Esophagus muscularis mucosa (tissue), 4 donors: ENCODE measurements around the gene BRSK2. TPM values are rescaled to one million over a fixed set of nuclear protein-coding genes. Genes with fewer than 3 reads are reported as not detected.

Experiments
- DNase-seq: peaks from one replicate; pipeline ENCODE4 v3.0.0-alpha.2; 2017; ENCODE audit errors: extremely low spot score
- H3K27ac ChIP-seq, 4 donors: fragments of 200-600 bp; sonication (generic); replicated peaks in 1 of 4; 1 replicate in 3 of 4; 2 replicates in 1 of 4; pipeline ENCODE4 v1.5.1; 2016 to 2019; ENCODE audit warnings: mild to moderate bottlenecking in 1 of 4
- H3K27me3 ChIP-seq, 4 donors: fragments of 200-600 bp; sonication (generic); one replicate each; pipeline versions ENCODE4 v1.5.1 to v1.6.0; 2016 to 2019
- H3K36me3 ChIP-seq, 4 donors: fragments of 200-600 bp; sonication (generic); one replicate each; pipeline ENCODE4 v1.5.1; 2016 to 2019
- H3K4me1 ChIP-seq, 4 donors: fragments of 200-600 bp; sonication (generic); one replicate each; pipeline ENCODE4 v1.5.1; 2016 to 2019
- H3K4me3 ChIP-seq, 4 donors: fragments of 200-600 bp; sonication (generic); 1 replicate in 2 of 4; 2 replicates in 2 of 4; pipeline ENCODE4 v1.5.1; 2016 to 2019; ENCODE audit warnings: mild to moderate bottlenecking in 4 of 4, moderate library complexity in 1 of 4
- H3K9me3 ChIP-seq, 4 donors: fragments of 200-600 bp; sonication (generic); 1 replicate in 3 of 4; 2 replicates in 1 of 4; pipeline ENCODE4 v1.5.1; 2016 to 2019
- CTCF ChIP-seq, 3 experiments: fragments of 200-600 bp in 2 of 3; fragments of 450-650 bp in 1 of 3; sonication (generic) in 2 of 3; IDR thresholded peaks; one replicate each; pipeline ENCODE4 v1.5.1; 2017 to 2019; ENCODE audit warnings: antibody characterized with exemption in 3 of 3, mild to moderate bottlenecking in 2 of 3, moderate library complexity in 1 of 3
- EP300 ChIP-seq: sonication (generic); formaldehyde crosslinking; IDR thresholded peaks from one replicate; pipeline ENCODE4 v1.6.1; 2017; ENCODE audit warnings: antibody characterized with exemption
- POLR2A ChIP-seq: fragments of 450-650 bp; IDR thresholded peaks from one replicate; pipeline ENCODE4 v1.6.1; 2017; ENCODE audit warnings: antibody characterized with exemption, moderate library complexity, mild to moderate bottlenecking, low read depth
- POLR2AphosphoS5 ChIP-seq, 2 donors: sonication (generic); formaldehyde crosslinking; IDR thresholded peaks; one replicate each; pipeline ENCODE4 v1.6.1; 2017; ENCODE audit warnings: antibody characterized with exemption in 2 of 2
- WGBS: methylation state at CpG from one replicate; pipeline ENCODE4 v1.1.5; 2018; 5-methylcytosine and 5-hydroxymethylcytosine counted together
- intact Hi-C: fragments of 100-400 bp; cut with DNase I; formaldehyde crosslinking; loops from one replicate; pipeline ENCODE4 v1.15.1; 2023
- total RNA-seq, 4 donors: library from RNA; depleted of rRNA; stranded (reverse); fragments of >200 nt; gene quantifications; one replicate each; pipeline versions ENCODE4 v1.1.0 to v1.2.1, GENCODE V29; 2016

BRSK2 gene
- total RNA-seq, 4 donors from 2014 or later = 1.0 to 3.3 (median 2.8) TPM

GRCh38 chr11:1443737-1444136 lies 54.0 kb downstream of the BRSK2 start:
- intact Hi-C loops = no loop called here
- DNase-seq = no peak
- Histone ChIP-seq H3K27me3 (peaks cover 0 to 92% (median 8%) of the 10 kb centered on the region in 4 donors), H3K36me3 (no peaks in the 10 kb centered on the region), H3K9me3 (no peaks in the 10 kb centered on the region), H3K4me1 (peaks cover 0 to 2% (median 0%) of the 10 kb centered on the region in 4 donors), H3K4me3 (no peak overlapping the region), H3K27ac (no peak overlapping the region)
- TF ChIP-seq EP300 = no peak
- TF ChIP-seq CTCF (IDR thresholded peaks at IDR 0.05) = no peak
- no peak for TF ChIP-seq POLR2A
- no peak for TF ChIP-seq POLR2AphosphoS5 (IDR thresholded peaks at IDR 0.05)
- 84% methylated on average over 9 of the region's 9 CpGs for WGBS

GRCh38 chr11:1444321-1444720 lies 54.6 kb downstream of the BRSK2 start:
- H3K27me3 ChIP-seq = peaks cover 0 to 91% (median 5%) of the 10 kb centered on the region in 4 donors
- H3K36me3 ChIP-seq = no peaks in the 10 kb centered on the region
- TF ChIP-seq EP300 (no peak), POLR2AphosphoS5 (IDR thresholded peaks at IDR 0.05) (no peak), CTCF (IDR thresholded peaks at IDR 0.05) (no peak), POLR2A (no peak)
- H3K4me1 ChIP-seq = no peaks in the 10 kb centered on the region
- 79% methylated on average over 7 of the region's 11 CpGs for WGBS
- intact Hi-C loops = no loop called here
- no peak overlapping the region for H3K4me3 ChIP-seq
- no peak overlapping the region for H3K27ac ChIP-seq
- no peaks in the 10 kb centered on the region for H3K9me3 ChIP-seq
- DNase-seq = no peak

GRCh38 chr11:1444823-1445422 lies 55.2 kb downstream of the BRSK2 start:
- Histone ChIP-seq H3K9me3 (no peaks in the 10 kb centered on the region), H3K4me3 (no peak overlapping the region), H3K36me3 (no peaks in the 10 kb centered on the region), H3K27ac (no peak overlapping the region), H3K4me1 (no peaks in the 10 kb centered on the region), H3K27me3 (peaks cover 0 to 90% (median 2%) of the 10 kb centered on the region in 4 donors)
- intact Hi-C loops = no loop called here
- TF ChIP-seq EP300 = no peak
- no peak for TF ChIP-seq POLR2A
- TF ChIP-seq POLR2AphosphoS5 (IDR thresholded peaks at IDR 0.05) = no peak
- TF ChIP-seq CTCF (IDR thresholded peaks at IDR 0.05) = no peak
- WGBS = 68% methylated on average over 22 of the region's 32 CpGs
- DNase-seq = no peak

GRCh38 chr11:1445741-1446445 lies 56.2 kb downstream of the BRSK2 start:
- DNase-seq = no peak
- Histone ChIP-seq H3K4me1 (no peaks in the 10 kb centered on the region), H3K27ac (no peak overlapping the region), H3K9me3 (no peaks in the 10 kb centered on the region), H3K36me3 (no peaks in the 10 kb centered on the region), H3K4me3 (no peak overlapping the region), H3K27me3 (peaks cover 0 to 90% (median 0%) of the 10 kb centered on the region in 4 donors)
- TF ChIP-seq CTCF (IDR thresholded peaks at IDR 0.05) (no peak), POLR2A (no peak), POLR2AphosphoS5 (IDR thresholded peaks at IDR 0.05) (no peak), EP300 (no peak)
- intact Hi-C loops = no loop called here
- 94% methylated on average over 6 of the region's 30 CpGs for WGBS
